Endometrium (tissue), 2 donors: ENCODE results near the gene HS2ST1.

Source experiments
- FAIRE-seq: peaks from 2 replicates; lab custom pipeline; 2012; peaks lifted over from hg19 to GRCh38; lab: Jason Lieb, UNC
- donor health status: control.
- donor health status: control.

Gene HS2ST1

DNA sequence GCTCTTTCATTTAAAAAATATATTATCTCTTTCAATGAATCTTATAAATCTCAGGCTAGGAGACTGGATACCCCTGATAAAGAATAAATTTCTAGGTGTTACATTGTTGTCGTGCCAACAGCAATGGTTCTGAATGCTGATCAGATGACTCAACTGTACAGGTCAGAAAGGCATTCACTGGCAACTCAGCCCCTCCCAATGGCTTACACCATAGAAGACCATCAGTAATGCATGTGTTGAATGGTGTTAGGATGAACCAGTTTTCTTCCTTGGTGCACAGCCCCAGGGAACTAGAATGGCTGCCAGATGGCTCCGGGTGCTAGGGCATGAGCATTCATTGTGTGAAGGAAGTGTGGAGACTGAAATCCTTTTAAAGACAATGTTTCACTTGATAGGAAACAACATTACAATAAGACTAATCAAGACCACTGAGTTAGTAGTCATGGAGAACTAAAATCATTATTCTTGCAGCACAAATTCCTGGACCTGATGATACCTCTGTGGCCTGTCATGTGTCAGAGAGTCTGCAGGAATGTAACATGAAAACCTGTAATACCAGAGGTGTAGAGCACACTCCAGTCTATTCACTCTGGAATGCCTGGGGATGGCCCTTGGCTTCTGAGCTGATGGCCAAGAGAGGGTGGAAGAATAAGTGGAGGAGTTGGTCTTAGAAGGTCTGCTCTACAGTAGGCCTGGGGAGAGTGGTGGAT, 226.6 kb downstream of the HS2ST1 start:
- FAIRE-seq, result no peak

DNA sequence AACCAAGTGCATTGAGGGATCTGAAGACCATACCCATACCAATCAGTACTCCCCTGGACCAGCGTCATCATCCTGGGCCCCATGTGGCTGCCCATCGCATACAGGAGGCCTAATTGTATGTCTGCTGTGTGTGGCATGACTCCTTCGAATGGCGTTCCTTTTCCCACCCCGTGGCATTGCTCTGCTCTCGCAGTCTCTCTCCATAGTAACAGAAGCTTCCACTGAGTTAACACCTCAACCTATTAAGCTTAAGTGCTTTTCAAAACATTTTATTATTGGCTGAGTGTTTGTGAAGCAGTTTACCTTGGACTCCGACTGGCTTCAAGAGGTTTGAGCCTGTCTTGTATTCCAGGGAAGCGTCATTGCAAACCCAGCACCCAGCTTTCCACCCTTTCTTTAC, 227.1 kb downstream of the HS2ST1 start:
- no peak for FAIRE-seq

DNA sequence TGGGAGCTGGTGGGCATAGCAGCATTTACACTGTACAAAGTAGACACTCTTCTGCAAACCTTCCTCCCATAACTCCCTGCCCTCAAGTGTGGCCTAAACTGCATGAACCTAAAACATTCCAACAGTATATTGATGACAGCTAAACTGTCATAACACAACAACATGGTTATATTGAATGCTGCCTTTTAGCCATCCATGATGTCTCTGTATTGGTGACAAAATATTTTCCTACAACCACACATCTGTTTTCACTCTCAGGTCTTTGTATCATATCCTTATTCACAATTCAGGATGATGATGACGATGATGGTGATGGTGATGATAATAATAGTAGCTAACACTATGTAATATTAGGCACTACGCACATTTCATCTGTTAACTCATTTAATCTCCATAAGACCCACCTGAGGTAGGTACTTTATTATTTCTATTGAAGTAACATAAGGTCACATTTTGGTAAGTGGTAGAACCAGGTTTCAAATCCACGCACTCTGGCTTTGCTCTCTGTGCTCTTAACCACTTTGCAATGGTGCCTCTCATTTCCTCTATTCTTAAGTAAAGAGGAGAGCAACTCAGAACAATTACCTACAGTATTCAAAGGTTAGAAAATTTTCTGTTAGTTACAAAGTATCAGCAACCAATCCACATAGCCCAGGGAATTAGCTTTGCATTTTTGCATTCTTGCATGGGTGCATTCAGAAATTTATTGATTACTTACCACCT, 229.1 kb downstream of the HS2ST1 start:
- no peak for FAIRE-seq

DNA sequence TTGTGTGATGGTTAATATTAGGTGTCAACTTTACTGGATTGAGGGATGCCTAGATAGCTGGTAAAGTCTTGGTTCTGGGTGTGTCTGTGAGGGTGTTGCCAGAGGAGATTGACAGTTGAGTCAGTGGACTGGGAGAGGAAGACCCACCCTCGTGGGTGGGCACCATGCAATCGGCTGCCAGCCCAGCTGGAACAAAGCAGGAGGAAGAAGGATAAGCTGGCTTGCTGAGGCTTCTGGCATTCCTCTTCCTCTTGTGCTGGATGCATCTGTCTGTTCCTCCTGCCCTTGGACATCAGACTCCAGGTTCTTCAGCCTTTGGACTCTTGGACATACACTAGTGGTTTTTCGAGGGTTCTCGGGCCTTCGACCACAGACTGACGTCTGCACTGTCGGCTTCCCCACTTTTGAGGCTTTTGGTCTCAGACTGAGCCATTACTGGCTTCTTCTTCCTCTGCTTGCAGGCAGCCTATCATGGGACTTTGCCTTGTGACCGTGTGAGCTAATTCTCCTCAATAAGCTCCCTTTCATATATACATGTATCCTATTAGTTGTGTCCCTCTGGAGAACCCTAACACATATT, 230.0 kb downstream of the HS2ST1 start:
- no peak for FAIRE-seq

DNA sequence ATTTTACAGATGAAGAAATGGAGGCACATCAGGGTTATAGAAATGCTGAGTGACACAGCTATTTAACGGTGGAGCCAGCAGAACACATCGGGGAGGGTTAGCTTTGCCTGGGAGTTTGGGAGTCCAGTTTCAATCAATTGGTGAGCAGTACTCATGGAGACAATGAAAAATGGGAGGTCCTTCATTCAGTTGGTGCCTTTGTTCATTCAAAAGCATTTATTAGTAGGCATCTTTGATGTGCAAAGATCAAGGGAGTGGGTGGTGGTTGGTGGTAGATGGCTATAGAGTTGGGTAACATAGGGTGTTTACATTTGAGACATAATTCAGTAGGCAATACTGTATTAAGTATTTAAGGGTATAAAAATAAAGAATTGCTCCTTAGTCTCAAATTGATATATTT, 230.5 kb downstream of the HS2ST1 start:
- FAIRE-seq, result no peak

DNA sequence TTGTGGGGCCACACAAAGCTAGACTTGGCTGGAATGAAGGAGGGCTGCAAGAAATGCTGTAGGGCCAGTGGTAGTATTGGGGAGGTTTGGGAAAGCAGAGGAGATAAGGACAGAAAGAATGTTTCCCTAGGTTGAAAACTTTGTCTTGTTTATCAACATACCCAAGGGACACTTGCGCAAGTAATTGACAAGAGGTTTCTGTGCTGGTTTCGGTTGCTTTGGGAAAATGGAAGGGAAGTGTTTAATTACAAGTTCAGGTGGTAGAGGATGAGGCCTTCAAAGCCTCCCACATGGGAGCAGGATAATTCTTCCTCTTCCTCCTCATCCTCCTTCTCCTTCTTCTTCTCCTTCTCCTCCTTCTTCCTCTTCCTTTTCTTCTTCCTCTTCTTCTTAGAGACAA, 232.1 kb downstream of the HS2ST1 start:
- no peak for FAIRE-seq

DNA sequence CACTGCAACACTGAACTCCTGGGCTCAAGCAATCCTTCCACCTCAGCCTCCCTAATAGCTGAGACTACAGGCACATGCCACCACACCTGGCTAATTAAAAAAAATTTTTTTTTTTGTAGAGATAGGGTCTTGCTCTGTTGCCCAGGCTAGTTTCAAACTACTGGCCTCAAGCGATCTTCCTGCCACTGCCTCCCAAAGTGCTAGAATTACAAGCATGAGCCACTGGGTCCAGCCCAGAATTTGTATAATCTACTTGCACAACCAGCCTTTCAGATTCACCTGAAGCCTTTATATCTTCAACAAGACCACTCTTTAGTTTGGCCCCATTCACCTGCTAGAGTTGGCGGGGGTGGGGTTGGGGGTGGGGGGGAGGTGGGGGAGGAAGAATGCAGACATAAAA, 232.6 kb downstream of the HS2ST1 start:
- no peak for FAIRE-seq

DNA sequence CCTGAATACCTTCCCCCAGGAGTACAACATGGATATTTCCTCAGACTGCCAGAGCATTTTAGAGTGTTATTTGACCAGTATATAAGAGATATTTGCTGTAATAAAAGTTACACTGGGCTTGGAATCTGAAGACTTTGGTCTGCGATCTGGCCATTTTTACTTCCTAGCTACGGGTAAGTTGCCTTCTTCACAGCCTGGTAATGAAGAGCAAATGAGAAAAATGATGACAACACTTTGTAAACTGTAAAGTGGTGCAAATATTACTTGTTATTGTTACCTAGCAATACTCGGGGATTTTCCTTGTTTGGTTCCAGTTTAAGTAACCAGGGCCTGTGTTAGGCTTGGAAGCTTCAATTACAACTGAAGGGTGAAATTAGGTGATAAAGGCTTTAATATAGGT, 233.4 kb downstream of the HS2ST1 start:
- FAIRE-seq, result no peak

DNA sequence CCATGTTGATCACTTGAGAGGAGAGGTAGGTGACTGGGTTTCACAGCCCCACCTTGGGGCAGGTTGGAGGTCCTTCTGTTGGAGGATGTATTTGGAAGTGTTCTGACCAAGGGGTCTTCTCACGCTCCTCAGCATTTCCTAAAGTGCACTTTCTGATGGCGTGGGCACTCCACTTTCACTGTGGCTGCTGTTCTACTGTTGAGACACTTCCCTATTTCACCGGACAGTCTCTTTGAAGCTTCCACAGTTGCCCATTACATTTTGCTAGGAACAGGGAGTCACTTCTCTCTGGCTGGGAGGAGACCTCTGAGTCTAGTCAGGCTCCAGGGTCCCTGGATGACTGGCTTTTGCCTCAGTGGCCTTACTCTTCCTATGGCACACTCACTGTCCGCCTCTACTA, 234.2 kb downstream of the HS2ST1 start:
- FAIRE-seq, result no peak

DNA sequence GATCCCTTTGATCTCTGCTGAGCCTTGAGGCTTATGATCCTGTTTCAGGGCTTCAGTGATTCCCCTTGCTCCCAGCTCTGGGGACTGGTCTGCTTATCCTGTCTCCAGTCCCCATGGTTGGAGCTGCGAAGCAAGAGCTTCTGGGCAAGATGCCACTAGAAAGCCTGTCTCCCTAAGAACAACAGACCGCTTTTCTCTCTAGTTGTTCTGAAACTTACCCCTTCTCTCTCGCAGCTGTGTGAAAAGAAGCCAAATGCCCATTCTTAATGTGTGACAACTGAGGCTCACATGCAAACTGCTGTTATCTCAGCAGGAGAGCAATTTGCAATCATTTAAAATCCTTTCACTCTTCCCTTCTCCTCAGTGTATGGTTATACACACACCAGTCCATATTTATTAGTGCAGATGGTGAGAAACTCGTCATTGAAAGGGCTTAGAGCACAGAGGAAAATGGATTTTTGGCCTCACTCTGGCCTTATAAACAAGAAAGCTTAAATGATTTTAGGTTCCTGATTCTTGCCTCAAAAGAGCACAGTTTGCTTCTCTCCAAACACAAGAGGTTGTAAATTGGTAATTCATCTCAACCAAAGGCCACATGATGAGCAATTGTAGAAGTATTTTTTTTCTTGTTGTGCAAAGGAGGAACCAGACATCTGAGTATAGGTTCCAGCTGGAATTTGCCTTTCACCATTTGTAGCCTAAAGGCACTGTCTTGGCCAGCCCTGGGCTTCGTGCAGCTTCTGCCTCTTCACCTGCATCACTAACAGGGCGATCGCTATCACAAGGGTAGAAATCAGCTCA, 235.0 kb downstream of the HS2ST1 start:
- no peak for FAIRE-seq

DNA sequence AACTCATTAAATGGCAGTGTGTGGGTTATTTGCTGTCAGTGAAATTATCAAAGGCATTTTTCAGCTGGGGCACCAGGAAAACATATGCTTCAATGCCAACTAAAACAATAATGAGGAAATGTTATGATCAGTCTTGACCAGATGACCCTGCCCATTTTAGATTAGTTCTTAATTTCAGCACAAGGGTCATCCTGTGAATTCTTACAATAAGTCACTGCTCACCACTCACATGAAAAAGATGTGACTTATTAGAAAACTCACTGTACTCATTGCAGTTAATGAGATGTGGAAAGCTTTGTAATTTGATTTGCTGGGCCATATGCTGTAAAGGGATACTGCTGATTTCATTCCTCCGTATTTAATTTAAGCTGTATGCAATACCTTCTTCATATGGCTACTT, 235.7 kb downstream of the HS2ST1 start:
- FAIRE-seq, result no peak

DNA sequence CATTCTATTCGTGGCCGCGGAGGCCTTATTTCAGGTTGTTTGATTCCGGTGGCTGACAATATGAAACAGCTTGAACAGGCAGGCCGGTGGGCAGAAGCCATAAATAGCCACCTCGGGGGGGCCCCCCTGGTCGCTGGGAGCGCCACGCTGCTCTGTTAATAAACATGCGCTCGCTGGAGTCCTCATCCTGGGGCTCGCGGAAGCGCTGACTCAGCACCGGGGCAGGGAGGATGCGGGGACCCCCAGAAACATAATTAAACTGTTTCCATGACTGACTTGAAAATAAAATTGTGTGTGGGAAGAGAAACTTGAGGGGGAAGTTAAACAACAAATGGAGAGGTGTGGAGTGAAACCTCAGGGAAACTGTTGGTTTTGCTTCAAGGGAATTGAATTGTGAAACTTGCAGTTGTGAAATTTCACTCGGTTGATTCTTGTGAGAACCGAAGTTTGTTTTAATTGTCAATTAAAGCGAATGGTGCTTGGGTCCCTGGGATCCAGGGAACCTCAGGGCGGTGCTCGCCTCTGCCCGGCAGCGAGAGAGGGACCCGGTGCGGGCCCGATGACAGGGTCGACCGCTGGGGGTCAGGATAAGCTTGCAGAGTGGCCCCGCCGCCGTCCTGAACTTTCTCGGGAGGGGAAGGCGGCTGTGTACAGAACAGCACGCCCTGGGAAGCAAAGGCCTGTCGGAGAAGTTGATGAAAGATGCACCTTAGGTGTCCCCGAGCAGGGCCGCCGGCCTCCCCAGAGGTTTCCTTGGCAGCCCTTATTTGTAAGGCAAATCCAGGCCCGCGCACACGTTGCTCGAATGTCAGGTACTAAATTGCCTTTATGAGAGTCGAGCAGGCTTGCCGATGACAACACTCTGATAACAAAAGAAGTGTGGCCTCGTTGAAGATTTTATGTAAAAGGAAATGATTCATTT, 237.3 kb downstream of the HS2ST1 start:
- FAIRE-seq, result no peak

DNA sequence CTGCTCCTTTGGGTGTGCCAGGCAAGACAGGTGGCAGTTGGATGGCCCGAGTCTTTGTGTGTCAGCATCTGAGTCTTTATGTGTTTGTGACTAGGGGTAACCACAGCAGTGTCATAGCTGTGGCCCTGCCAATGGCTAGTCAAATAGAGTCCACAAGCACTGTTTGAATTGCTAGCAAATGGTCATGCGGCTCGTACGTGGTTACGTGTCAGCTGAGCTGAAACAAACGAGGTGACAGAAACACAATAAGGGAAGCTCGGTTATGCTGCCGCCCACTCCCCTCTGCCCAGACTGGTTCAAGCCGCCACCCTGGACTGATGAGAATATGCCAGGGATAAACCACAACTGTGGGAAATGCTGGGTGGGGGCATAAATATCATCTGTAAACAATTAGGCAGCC, 239.9 kb downstream of the HS2ST1 start:
- no peak for FAIRE-seq

DNA sequence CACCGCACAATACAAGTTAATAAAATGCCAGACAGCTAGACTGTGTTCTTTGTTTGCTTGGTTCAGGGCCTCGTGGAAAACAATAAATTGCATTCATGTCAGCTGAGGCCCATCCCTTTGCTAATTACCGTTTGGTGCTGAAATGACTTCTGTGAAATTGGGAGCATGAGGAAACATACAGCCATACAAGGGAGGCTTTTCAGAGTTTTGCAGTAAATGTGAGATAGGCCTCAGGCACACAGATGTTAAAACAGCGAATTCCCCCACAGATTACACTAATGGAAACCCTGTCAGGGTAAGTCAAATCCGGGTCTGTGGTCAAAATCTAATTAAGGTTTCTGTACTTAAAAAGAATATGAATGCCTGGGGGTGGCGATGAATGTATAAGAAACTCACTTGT, 240.7 kb downstream of the HS2ST1 start:
- FAIRE-seq, result no peak

DNA sequence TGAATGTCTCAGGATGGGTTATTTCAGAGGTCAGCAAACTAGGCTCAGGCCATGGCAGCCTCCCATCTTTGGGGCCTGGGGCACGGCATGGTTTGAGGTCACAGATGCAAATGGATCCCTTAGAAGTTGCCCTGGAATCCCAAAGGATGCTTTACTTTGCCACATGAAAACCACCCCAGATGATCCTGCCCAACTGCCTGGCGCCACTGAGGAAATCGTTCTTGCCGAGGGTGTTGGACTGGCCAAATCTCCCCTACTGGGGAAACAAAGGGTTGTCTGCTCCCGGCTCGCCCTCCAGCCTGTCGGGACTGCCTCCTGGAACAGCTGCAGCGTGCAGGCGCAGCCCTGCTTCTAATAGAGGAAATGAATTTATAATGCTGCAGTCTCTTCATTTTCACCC, 241.2 kb downstream of the HS2ST1 start:
- no peak for FAIRE-seq

DNA sequence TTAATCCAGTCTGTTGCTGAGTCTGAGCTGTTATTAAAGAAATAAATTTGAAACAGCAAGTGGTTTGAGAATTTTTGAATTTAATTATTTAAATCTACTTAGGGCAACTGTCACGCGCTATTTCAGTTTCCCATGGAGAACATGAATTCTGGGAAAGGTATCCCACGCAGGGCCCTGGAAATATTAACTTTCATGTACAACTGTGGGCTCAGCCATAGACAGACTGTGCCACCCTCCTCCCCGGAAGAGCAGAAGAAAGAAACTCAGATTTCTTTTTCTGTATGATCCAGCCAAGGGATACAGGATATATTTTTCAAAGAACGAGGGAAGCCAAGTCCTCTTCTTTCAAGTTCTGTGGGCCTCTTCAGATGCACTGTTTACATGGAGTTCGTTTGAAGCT, 241.7 kb downstream of the HS2ST1 start:
- no peak for FAIRE-seq

DNA sequence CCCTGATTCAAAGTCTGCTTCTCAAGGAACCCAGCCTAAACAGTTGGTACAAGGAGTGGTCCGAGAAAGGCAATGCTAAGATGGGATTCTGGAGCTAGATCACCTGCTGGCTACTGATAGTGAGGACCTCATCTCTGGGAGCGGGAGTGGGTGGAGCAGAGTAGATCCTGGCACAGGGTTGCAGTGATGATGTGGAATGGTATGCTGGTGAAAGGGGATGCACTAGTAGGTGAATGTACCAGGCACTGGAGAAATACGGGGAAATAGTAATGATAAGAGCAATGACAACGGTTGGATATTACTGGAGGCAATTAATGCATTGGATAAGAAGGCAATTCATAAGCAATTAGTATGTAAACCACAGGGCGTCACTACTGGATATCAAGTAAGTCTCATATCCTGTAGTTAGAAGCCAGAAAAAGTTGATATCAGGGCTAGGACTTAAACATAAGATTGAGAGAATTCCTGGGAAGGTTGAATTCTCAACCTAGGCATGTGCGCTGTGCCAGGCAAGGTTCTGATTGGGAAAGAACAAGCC, 245.0 kb downstream of the HS2ST1 start:
- no peak for FAIRE-seq
